ENCODE data around the gene KIAA1328.
"Not testable (repeated sequence)": the region's sequence is repeated elsewhere in the genome, so short reads cannot be mapped to it uniquely, and the experiment has no call there.

Gene KIAA1328

DNA sequence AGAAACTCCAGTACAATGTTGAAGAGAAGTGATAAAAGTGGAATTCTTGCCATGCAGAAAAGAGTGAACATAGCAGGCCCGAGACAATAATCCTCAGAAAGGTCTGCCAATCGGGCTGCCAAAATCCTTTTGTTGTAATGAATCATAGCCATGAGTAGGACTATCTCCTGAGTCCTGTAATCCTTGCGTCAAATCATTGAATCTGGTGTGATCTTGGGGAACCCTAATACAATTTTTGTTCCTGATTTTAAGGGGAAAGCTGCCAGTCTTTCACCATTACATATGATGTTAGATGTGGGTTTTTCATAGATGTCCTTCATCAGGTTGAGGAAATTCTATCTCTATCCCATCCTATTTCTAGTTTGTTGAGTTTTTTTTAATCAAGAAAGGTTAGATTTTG, 2.4 kb upstream of the KIAA1328 start:
- DNase-seq = peak; percentile 39 to 57 (median 55)

DNA sequence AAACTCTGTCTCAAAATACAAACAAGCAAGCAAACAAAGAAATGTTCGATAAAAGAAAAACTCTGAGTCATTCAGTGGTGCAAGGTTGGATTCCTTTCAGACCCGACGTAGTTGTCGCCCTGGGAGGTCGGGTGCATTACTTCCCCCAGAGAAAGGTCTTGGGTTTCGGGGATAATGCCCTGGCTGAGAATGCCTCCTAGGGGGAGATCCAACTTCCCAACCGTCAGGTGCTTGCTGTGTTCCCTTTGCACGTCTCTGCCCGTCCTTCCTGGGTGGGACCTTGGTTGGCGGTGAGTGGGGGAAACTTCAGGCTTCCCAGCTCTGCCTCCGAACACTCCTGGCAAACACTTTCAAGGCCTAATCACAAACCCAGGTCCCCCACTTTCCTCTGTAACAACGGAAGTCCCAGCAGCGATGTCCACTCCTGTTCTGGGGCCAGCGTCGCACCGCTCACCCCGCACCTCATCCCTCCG, 734 bp upstream of the KIAA1328 start:
- DNase-seq = peak; percentile 54 to 58 (median 57)

DNA sequence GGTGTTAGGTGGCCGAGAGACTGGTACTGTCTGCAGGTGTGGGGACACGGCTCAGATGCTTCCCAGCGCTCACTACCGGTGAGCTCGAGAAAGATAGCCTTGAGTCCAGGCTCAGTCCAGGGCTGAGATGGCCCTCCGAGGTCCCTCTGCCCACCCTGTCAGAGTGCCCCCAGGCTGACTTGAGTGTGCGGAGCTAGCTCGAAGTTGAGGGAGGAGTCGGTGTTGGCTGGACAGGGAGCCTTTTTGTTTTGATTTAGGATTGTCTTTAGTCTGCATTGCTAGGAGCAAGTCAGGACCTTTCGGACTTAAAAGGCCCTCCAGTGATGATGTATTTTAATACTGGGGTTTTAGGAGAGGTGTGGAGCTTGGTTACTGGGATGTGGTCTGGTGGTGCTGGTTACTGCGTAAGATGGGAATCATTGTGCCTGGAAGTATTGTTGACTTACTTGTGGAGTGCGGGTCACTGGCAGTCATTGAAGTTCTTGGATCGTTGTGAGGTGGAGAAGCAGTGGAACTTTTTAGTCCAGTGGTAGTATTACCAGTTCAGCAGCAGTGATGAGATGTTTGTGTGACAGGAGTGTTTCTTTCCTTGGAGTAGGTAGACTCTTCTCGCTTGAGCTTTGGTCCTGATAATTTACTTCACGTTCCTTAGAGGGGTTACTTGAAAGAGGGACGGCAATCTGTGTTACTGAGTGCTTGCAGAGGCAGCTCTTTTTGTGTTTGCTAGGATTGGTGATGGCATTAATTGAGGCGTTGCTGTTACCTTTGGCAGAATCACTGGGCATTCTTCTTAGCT, 633 bp downstream of the KIAA1328 start:
- DNase-seq = no peak

DNA sequence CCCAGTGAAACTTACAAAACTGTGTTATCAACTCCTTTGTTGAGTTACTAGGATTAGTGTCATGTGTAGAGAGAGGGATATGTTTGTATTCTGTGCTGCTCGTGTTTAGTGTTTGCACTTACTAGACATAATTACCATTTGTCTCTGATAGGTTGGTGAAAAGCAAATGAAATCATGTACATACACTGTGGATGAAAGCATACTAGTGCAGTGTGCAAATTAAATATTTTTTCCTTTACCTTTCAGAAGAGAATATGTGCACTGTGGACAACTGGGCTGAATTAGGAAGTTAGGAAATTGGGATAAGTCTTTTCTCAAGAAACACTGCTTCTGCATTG, 1.2 kb downstream of the KIAA1328 start:
- DNase-seq = no peak

DNA sequence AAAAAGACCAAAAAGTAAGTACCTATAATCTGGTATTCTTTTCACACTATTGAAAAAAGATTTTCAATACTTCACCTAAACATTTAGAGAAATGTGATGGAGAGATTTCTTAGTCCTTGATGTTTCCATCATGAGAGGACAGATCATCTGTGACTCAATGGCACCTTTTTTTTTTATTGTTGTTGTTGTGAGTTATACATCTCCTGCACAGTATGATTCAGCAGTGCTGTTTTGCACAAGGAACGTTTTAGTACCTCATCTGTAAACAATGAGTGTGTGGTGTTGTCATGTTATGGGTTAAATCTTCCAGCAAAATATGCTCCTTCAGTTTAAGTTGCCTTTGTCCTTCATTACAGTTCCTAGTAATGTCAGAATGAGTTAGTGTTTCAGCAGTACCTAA, 2.2 kb downstream of the KIAA1328 start:
- DNase-seq = no peak

DNA sequence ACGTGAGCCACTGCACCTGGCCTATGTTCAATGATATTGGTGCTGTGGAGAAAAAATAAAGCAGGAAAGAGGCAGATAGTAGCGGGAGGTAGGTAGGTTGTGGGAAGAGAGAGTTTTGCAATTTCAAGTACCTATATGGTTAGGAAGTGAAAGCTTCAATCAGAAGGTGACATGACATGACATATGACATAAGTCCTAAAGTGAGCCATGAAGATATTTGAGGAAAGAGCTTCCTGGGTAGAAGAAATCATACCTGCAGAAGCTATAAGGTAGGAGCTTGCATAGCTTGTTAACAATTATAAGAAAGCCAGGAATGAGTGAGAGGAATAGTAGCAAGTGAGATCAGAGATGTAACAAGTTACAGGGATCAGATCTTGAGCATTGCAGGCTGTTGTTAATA, 4.2 kb downstream of the KIAA1328 start:
- no peak for DNase-seq

DNA sequence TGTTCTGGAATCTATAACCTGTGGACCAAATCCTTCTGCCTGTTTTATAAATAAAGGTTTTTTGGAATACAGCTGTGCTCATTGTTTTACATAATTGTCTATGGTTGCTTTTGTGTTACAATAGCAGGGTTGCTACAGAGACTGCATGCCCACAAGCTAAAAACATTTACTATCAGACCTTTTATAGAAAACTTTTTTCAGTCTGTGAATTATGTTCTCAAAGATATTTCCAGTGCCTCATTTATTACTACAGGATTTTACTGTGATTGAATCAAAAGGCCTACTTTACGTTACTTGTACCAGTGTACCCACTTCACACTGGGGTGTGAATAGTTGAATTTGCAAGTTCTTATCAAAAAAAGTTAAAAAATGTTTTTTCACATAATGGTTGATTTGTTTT, 7.0 kb downstream of the KIAA1328 start:
- no peak for DNase-seq

DNA sequence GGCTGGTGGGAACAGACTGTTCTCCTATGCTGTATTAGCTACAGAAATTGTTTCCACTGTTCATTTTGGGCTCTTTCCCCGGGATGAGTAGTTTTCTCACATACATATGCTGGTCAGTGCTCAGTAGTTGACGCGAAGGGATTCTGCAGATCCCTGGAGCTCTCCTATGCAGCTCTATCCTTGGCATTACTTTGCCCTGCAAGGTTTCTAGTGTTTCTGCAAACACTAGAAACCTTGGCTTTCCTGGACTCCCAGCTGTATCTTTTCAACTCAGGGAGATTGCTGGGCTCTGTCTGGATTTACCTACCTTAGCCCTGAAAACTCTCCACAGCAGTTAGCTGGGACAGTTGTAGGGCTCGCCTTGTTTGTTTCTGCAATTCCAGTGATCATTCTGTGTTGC, 10.9 kb downstream of the KIAA1328 start:
- DNase-seq = no peak

DNA sequence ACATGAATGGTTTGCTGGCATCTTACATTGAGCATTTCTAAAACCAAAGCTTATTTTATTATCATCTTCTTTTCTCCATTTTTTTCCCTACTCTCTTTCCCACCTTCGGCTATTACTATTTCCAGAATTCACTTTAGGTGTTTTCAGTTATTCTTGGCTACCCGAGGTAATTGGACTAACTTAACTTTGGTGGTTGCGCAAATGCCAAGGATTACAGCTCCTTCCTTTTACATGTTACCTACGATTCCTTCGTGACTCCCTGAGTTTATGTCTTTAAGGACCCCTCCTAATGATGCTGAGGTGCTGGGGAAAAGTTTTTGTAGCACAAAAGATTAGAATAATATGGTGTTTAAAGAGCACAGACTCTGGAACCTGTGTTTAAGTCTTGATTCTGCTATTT, 14.3 kb downstream of the KIAA1328 start:
- DNase-seq = no peak

DNA sequence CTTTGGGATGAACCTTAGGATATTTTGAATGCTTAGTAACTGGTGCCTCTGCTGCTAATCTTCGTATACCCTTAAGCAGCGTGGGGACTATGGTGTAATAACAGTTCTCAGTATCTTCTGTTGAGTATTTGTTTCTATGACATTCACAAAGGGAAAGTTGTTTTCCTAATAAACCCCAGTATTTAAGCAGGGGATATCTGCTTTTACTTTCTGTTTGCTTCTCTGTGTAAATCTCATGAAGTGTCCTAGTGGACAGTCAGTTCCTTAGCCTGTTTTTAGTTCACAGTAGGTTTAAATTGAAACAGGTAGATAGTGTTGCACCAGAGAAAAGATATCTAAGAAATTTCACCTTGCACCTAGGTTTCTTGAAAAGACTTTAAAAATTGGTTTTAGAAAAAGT, 14.9 kb downstream of the KIAA1328 start:
- no peak for DNase-seq

DNA sequence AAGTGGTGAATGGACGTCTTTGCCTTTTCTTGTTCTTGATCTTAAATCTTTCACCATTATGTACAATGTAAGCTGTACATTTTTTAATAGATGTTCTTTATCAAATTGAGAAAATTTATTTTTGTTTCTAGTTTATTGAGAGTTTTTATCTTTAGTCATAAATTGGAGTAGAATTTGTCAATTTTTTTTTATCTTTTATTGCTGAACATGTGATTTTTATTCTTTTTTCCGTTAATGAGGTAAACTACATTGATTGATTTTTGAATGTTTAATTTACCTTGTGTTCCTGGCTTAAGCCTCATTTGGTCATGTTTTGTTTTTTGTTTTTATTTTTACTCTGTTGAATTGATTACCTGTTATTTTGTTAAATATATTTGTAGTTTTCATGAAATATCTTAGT, 19.7 kb downstream of the KIAA1328 start:
- DNase-seq = no peak

DNA sequence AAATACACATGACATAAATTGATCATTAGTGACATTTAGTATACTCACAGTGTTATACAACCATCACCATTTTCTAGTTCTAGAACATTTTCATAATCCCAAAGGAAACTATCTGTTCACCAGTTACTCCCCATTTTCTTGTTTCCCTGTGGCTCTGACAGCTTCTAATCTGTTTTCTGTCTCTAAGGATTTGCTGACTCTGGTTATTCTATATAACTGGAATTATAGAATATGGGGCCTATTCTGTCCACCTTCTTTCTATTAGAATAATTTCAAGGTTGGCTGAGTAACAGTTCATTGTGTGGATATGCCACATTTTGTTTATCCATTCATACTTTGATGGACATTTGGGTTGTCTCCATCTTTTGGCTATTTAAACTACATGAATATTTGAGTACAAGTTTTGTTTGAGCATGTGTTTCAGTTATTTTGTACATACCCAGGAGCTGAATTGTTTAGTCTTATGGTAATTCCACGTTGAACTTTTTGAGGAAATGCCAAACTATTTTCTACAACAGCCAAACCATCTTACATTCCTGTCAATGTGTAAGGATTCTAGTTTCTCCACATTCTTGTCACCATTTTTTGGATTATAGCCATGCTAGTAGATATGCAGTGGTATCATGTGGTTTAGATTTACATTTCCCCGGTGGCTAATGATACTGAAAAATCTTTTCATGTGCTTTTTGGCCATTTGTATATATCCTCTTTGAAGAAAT, 20.5 kb downstream of the KIAA1328 start:
- DNase-seq = no peak

DNA sequence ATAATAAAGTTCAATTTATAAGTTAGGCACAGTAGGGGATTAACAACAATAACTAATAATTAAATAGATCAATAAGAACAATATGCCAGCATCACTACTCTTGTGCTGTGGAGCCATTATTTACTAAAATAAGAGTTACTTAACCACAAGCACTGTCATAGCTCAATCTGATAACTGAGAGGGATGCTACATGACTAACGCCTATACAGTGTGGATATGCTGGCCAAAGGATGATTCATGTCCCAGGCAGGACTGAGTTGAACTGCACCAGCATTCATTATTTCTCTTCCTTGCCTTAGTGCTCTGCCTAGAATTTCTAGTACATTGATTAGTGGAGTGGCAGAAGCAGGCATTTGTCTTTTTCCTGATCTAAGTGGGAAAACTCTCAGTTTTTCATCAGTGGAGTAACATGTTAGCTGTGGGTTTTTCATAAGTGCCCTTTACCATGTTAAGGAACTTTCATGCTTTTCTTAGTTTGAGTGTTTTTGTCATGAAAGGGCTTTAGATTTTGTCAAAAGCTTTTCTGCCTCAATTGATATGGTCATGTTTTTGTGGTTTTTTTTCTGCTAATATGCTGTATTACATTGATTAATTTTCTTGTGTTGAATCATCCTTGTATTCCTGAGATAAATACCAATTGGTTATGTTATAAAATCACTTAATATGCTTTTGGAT, 21.7 kb downstream of the KIAA1328 start:
- peak in 1 of 3 donors; percentile 16 for DNase-seq

DNA sequence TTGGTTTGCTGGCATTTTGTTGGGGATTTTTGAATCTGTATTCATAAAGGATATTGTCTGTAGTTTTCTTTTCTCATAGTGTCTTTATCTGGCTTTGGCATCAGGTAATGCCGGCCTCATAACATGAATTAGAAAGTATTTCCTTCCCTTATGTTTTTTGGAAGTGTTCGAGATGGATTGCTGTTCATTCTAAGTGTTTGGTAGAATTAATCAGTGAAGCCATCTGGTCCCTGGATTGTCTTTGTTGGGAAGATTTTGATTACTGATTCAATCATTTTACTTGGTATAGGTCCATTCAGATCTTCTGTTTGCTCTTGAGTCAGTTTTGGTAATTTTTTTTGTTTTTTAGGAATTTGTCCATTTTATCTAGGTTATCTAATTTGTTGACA, 22.3 kb downstream of the KIAA1328 start:
- no peak for DNase-seq

DNA sequence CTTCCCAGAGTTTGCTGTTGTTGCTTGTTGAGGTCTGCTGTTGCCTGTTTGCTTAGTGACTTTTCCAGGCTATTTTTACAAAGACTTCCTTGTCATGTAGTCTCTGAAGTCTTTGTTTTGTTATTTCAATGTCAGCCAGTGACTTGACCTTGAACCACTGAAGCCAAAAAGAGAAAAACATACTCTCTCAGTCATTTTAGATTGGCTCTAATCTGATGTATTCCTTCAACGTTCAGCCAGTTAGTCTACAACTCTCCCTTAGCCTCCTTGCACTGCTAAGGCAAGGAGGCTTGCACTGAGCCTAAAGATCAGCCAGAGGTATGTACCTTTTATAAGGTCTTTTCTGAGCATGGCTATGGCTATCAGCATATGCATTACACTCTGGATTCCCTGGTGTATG, 27.9 kb downstream of the KIAA1328 start:
- DNase-seq = no peak

DNA sequence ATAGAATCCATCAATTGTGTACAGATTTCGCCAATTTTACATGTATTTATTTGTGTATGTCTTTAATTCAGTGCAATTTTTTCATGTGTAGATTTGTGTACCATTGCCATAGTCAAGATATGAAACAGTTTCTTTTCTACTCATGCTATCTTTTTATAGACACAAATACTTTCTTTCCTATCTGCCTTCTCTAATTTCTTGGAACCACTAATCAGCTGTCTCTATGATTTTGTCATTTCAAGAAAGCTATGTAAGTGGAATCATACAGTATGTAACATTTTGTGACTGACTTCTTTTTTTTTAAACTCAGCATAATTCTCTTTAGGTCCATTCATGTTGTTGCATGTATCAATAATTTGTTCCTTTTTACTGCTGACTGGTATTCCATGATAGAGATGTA, 33.3 kb downstream of the KIAA1328 start:
- no peak for DNase-seq

DNA sequence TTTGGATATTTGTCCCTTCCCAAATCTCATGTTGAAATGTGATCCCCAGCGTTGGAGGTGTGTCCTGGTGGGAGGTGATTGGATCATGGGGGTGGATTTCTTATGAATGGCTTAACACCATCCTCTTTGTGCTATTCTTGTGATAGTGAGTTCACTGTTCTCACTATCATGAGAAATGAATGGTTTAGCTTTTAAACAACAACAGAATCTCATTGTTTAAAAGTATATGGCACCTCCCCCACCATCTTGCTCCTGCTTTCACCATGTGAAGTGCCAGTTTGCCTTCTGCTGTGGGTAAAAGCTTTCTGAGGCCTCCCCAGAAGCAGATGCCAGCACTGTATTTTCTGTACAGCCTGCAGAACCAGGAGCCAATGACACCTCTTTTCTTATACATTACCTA, 38.1 kb downstream of the KIAA1328 start:
- DNase-seq = no peak

DNA sequence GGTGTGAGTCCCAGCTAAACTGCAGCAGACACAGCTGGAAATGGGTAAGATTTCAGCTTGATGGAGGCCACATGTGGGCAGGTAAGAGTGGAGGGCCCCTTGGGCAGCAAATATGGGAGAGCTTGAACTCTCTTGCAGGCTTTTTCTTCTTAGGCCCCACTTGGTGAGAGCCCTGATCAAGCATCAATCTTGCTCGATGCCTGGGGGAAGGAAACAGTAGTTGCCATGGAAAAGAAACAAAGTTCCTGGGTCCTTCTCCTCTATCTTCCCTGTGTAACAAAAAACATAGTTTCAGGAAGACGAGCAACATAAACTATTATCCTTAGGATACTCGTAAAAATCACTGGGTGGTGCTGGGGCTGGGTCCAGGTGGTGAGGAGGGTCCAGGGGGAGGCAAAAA, 42.9 kb downstream of the KIAA1328 start:
- no peak for DNase-seq

DNA sequence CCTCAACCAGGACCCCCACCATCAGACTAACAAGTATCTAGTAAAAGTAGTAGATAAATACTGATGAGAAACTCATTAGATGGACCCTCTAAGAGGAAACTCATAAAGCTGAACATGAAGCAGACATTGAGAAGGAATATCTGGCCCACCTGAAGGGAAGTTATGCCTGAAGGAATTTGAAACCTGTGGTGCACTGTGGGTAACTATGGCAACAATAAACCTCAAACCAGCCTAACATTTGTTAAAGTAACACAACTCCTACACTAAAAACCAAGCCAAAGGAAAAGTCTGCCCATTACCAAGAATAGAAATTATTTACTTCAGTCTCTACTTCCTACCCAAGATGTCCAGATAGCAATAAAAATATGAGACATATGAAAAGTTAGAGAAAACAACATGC, 43.4 kb downstream of the KIAA1328 start:
- DNase-seq = no peak

DNA sequence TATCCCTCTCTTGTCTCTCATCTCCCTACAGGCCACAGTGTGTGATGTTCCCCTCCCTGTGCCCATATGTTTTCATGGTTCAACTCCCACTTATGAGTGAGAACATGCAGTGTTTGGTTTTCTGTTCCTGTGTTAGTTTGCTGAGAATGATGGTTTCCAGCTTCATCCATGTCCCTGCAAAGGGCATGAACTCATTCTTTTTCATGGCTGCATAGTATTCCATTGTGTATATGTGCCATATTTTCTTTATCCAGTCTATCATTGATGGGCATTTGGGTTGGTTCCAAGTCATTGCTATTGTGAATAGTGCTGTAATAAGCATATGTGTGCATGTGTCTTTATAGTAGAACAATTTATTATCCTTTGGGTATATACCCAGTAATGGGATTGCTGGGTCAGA, 44.9 kb downstream of the KIAA1328 start:
- DNase-seq = not testable (repeated sequence)

DNA sequence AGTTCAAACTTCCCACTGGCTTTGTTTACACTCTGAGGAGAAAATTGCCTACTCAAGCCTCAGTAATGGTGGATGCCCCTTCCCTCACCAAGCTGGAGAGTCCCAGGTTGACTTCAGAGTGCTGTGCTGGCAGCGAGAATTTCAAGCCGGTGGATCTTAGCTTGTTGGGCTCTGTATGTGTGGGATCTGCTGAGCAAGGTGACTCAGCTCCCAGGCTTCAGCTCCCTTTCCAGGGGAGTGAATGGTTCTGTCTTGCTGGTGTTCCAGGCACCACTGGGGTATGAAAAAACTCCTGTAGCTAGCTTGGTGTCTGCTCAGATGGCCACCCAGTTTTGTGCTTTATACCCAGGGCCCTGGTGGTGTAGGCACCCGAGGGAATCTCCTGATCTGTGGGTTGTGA, 50.9 kb downstream of the KIAA1328 start:
- DNase-seq = not testable (repeated sequence)

DNA sequence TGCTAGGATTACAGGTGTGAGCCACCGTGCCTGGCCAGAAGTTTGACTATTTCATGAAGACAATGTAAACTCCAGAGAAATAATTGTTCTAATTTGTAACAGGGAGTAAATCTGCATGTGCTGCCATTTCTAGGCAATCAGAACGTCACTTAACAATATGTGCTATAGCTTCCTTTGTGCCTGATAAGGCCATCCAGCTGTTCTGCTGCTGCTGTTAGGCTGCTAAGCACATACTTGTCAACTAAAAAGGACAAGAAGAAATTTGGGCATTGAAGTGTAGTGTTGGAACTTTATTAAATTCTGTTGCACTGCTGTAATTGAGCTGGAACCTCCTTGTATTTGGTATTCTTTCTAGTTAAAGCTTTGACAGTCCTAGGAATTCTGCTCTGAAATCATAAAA, 57.1 kb downstream of the KIAA1328 start:
- no peak for DNase-seq

DNA sequence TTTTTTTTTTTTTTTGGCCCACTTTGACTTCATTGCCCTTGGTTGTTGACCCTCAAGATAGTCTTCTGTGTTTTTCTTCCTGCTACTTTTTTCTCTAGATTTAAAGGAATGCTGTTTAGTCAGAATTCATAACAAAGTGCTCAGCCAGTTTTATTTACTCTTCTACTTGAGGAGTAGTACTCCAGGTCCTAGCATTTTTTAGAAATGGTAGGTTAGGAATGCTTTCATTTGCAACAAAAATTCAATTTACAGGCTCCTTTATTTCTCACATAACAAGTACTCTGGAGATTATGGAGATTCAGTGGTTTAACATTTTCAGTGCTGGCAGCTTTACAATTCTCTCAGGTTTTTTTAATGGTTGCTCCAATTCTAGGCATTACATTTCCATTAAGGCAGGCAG, 58.2 kb downstream of the KIAA1328 start:
- no peak for DNase-seq

DNA sequence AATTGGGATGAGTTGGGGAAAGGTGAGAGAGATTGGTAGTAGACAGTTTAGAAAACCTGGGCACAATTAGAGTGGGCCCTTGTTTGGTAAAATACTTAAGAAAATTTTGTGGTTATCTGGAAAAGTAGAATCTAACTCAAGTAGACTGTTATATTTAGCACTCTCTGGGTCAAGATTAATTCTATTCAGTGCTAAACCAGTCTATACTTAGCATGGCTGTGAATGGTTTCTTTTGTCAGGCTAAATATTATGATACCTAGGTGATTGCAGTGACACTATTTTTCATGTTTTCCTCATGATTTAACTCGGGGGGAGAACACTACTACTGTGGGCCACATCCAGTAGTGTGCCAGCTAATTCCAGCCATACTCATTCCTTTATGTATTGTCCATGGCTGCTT, 58.9 kb downstream of the KIAA1328 start:
- DNase-seq = no peak
